ENCODE results near the gene AFF3. TPM values are rescaled to one million over a fixed set of nuclear protein-coding genes. Genes with fewer than 3 reads are reported as not detected.

AFF3 gene
- total RNA-seq, 3 donors from 2014 or later (not counting 1 experiment from before 2014, with no cell fraction given) = 4.6 to 9.6 (median 5.6) TPM

- no peak overlapping the region for H3K27ac Mint-ChIP-seq
- DNase-seq = no peak
Observed at GRCh38 chr2:99779276-99779675, 363.1 kb downstream of the AFF3 start.

GRCh38 chr2:99777656-99778290 lies 364.6 kb downstream of the AFF3 start:
- Mint-ChIP-seq H3K4me3 (no peak overlapping the region), H3K9me3 (peaks cover 2 to 5% of the 10 kb centered on the region in 2 donors), H3K27me3 (ENCODE audit: low read depth in 2 of 2) (peaks cover 11 to 13% of the 10 kb centered on the region in 2 donors), H3K4me1 (no peaks in the 10 kb centered on the region), H3K27ac (no peak overlapping the region), H3K36me3 (no peaks in the 10 kb centered on the region)
- TF ChIP-seq, protein P1, sequence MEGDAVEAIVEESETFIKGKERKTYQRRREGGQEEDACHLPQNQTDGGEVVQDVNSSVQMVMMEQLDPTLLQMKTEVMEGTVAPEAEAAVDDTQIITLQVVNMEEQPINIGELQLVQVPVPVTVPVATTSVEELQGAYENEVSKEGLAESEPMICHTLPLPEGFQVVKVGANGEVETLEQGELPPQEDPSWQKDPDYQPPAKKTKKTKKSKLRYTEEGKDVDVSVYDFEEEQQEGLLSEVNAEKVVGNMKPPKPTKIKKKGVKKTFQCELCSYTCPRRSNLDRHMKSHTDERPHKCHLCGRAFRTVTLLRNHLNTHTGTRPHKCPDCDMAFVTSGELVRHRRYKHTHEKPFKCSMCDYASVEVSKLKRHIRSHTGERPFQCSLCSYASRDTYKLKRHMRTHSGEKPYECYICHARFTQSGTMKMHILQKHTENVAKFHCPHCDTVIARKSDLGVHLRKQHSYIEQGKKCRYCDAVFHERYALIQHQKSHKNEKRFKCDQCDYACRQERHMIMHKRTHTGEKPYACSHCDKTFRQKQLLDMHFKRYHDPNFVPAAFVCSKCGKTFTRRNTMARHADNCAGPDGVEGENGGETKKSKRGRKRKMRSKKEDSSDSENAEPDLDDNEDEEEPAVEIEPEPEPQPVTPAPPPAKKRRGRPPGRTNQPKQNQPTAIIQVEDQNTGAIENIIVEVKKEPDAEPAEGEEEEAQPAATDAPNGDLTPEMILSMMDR (IDR thresholded peaks at IDR 0.05) = no peak
- Histone ChIP-seq H3K27me3 (ENCODE audit: control insufficient read depth, insufficient read depth, low read length) (no peaks in the 10 kb centered on the region), H3K4me1 (ENCODE audit: control insufficient read depth, insufficient read depth, low read length) (peaks cover 4% of the 10 kb centered on the region), H3K36me3 (ENCODE audit: control insufficient read depth, insufficient read depth, low read length) (no peaks in the 10 kb centered on the region), H3K9me3 (ENCODE audit: control insufficient read depth, insufficient read depth, low read length) (peaks cover 3% of the 10 kb centered on the region), H3K27ac (ENCODE audit: low read length) (no peak overlapping the region), H3K4me3 (ENCODE audit: low read length) (no peak overlapping the region)
- no peak for DNase-seq
- WGBS (ENCODE audit: insufficient coverage) = 93% methylated on average over 6 of the region's 6 CpGs
- no peak for ATAC-seq
- intact Hi-C loops (cut with micrococcal nuclease) = no loop called here

More at GRCh38 chr2:99779276-99779675, 363.1 kb downstream of the AFF3 start:
- WGBS (ENCODE audit: insufficient coverage) = 100% methylated on average over 3 of the region's 4 CpGs
- Histone ChIP-seq H3K27me3 (ENCODE audit: control insufficient read depth, insufficient read depth, low read length) (no peaks in the 10 kb centered on the region), H3K36me3 (ENCODE audit: control insufficient read depth, insufficient read depth, low read length) (no peaks in the 10 kb centered on the region), H3K9me3 (ENCODE audit: control insufficient read depth, insufficient read depth, low read length) (peaks cover 3% of the 10 kb centered on the region), H3K27ac (ENCODE audit: low read length) (no peak overlapping the region), H3K4me3 (ENCODE audit: low read length) (no peak overlapping the region), H3K4me1 (ENCODE audit: control insufficient read depth, insufficient read depth, low read length) (no peaks in the 10 kb centered on the region)
- ATAC-seq = no peak
- Mint-ChIP-seq H3K4me3 (no peak overlapping the region), H3K4me1 (no peaks in the 10 kb centered on the region), H3K9me3 (peaks cover 2 to 5% of the 10 kb centered on the region in 2 donors), H3K27me3 (ENCODE audit: low read depth in 2 of 2) (peaks cover 5 to 8% of the 10 kb centered on the region in 2 donors), H3K36me3 (no peaks in the 10 kb centered on the region)
- TF ChIP-seq, protein P1 (IDR thresholded peaks at IDR 0.05) = no peak
- intact Hi-C loops (cut with micrococcal nuclease) = no loop called here

DNA sequence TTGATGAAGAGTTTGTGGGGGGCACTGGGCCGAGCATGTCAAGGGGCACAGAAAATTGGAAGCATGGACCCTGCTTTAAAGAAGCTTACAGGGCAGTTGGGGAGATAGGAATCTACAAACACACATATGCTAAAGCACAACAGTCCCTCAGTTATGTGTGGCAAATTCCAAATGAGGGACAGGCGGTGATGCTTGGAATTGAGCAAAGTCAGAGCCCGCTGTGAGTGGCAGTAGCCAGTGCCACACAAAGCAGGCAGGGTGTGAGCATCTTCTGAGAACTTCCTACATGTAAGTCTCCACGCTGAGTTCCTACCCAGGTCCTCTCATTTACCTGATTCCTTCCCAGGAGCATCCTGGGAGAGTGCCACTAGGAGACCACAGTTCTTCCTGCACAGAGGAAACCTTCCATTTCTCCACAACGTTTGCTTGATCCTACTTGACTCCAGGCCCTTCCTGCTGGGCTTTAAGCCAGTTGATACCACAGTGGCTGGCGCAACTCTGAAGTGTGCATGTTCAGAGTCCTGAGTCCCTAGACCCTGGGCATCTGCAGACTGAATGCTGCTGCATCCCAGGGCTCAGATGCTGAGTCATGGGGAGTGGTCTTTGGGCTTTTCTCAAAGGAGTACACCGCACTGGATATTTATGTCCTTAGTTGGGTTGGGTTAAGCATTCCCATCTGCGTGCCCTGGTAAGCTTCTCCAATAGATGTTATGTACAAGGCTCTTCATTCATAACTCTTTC lies 365.3 kb downstream of the AFF3 start:
- Histone ChIP-seq H3K27ac (ENCODE audit: low read length) (no peak overlapping the region), H3K4me1 (ENCODE audit: control insufficient read depth, insufficient read depth, low read length) (peaks cover 6% of the 10 kb centered on the region), H3K4me3 (ENCODE audit: low read length) (no peak overlapping the region), H3K36me3 (ENCODE audit: control insufficient read depth, insufficient read depth, low read length) (no peaks in the 10 kb centered on the region), H3K9me3 (ENCODE audit: control insufficient read depth, insufficient read depth, low read length) (peaks cover 3% of the 10 kb centered on the region), H3K27me3 (ENCODE audit: control insufficient read depth, insufficient read depth, low read length) (no peaks in the 10 kb centered on the region)
- H3K27ac Mint-ChIP-seq = no peak overlapping the region
- intact Hi-C loops (cut with micrococcal nuclease) = no loop called here
- no peak overlapping the region for H3K4me3 Mint-ChIP-seq
- H3K27me3 Mint-ChIP-seq (ENCODE audit: low read depth in 2 of 2) = peaks cover 11 to 13% of the 10 kb centered on the region in 2 donors
- no peaks in the 10 kb centered on the region for H3K4me1 Mint-ChIP-seq
- DNase-seq = no peak
- no peak for ATAC-seq
- H3K9me3 Mint-ChIP-seq = peaks cover 2 to 5% of the 10 kb centered on the region in 2 donors
- TF ChIP-seq, protein P1 (IDR thresholded peaks at IDR 0.05) = no peak
- WGBS (ENCODE audit: insufficient coverage) = 80% methylated on average over 8 of the region's 8 CpGs
- no peaks in the 10 kb centered on the region for H3K36me3 Mint-ChIP-seq

Data from natural killer cell (primary cell).